Ishikawa (cell line): ENCODE results near the gene XRCC4.

Experiments
- CEBPB ChIP-seq: IDR thresholded peaks from 2 replicates; pipeline ENCODE4 v1.6.1; 2012
- CREB1 ChIP-seq: IDR thresholded peaks from 2 replicates; pipeline ENCODE4 v1.6.1; 2012; ENCODE audit warnings: low read depth
- EGR1 ChIP-seq: IDR thresholded peaks from 2 replicates; pipeline ENCODE4 v1.6.1; 2012
- EP300 ChIP-seq: IDR thresholded peaks from 2 replicates; pipeline ENCODE4 v1.6.1; 2012; ENCODE audit warnings: borderline replicate concordance
- FOXM1 ChIP-seq: IDR thresholded peaks from 2 replicates; pipeline ENCODE4 v1.6.1; 2012; ENCODE audit warnings: low read depth, borderline replicate concordance
- MAX ChIP-seq: IDR thresholded peaks from 2 replicates; pipeline ENCODE4 v1.6.1; 2012
- NFIC ChIP-seq: IDR thresholded peaks from 2 replicates; pipeline ENCODE4 v1.6.1; 2012
- RAD21 ChIP-seq: IDR thresholded peaks from 2 replicates; pipeline ENCODE4 v1.6.1; 2012; ENCODE audit warnings: low read depth
- REST ChIP-seq: IDR thresholded peaks from 2 replicates; pipeline ENCODE4 v1.6.1; 2012; ENCODE audit warnings: low read depth, mild to moderate bottlenecking
- TAF1 ChIP-seq: IDR thresholded peaks from 2 replicates; pipeline ENCODE4 v1.6.1; 2012; ENCODE audit warnings: low read depth, mild to moderate bottlenecking
- TCF12 ChIP-seq: IDR thresholded peaks from 2 replicates; pipeline ENCODE4 v1.6.1; 2012; ENCODE audit warnings: low read depth
- TEAD4 ChIP-seq: IDR thresholded peaks from 2 replicates; pipeline ENCODE4 v1.6.1; 2012
- YY1 ChIP-seq: IDR thresholded peaks from 2 replicates; pipeline ENCODE4 v1.6.1; 2012; ENCODE audit warnings: low read depth
- ZBTB7A ChIP-seq: IDR thresholded peaks from 2 replicates; pipeline ENCODE4 v1.6.1; 2012; ENCODE audit warnings: low read depth
- TF ChIP-seq, protein P1 (sequence below): IDR thresholded peaks from 2 replicates; pipeline ENCODE4 v1.6.1; 2012

Gene XRCC4

DNA sequence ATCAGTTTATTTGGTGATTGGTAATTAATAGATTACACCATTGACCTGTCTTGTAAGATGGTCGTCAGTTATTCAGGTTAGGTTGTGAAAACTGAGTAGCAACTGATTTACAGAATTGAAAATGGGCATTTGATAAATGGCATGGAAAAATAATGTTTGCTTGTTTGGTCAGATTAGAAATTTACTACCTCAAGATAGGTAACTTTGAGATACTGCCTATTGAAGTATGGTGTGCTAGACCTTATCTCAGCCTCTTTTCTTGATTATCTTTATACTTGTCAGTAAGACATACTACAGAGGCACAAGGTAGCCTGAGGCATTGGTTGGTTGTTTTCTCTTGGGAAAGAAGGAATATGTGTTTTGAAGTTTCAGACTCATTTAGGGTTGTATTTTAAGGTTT lies 174.5 kb downstream of the XRCC4 start:
- no peak for TF ChIP-seq EP300
- TF ChIP-seq, protein P1, sequence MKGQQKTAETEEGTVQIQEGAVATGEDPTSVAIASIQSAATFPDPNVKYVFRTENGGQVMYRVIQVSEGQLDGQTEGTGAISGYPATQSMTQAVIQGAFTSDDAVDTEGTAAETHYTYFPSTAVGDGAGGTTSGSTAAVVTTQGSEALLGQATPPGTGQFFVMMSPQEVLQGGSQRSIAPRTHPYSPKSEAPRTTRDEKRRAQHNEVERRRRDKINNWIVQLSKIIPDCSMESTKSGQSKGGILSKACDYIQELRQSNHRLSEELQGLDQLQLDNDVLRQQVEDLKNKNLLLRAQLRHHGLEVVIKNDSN, result no peak
- no peak for TF ChIP-seq MAX
- TF ChIP-seq EGR1, result no peak
- TF ChIP-seq NFIC, result no peak
- no peak for TF ChIP-seq TEAD4
- no peak for TF ChIP-seq ZBTB7A
- TF ChIP-seq YY1, result no peak
- no peak for TF ChIP-seq REST
- TF ChIP-seq CEBPB, result no peak
- no peak for TF ChIP-seq TCF12
- TF ChIP-seq RAD21, result no peak
- no peak for TF ChIP-seq CREB1

DNA sequence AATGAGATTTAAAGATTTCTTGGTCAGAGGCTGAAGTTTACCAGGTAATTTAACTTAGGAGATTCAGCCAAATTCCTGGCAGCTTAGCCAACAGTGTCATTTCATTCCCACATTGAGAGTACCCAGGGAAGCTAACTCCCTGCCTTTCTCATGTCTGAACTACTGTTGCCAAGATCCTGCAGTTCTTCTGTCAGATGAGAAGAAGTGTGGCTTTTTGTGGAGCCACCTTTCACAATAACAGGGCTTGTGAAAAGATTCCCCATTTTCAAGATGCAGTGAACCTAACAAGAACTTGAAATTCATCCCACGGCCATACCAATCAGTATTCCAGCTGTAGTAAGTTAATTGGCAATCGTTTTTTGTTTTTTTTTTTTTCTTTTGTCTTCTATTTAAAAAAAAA lies 176.4 kb downstream of the XRCC4 start:
- TF ChIP-seq YY1 (no peak), CEBPB (no peak), RAD21 (no peak), REST (no peak), MAX (no peak), EP300 (no peak), TAF1 (no peak)

- TF ChIP-seq REST (no peak), RAD21 (no peak), TCF12 (no peak), MAX (no peak), YY1 (no peak), EGR1 (no peak), ZBTB7A (no peak), EP300 (no peak), TEAD4 (no peak), FOXM1 (no peak), CEBPB (no peak)
Observed at GRCh38 chr5:83255268-83255667, 177.9 kb downstream of the XRCC4 start.

DNA sequence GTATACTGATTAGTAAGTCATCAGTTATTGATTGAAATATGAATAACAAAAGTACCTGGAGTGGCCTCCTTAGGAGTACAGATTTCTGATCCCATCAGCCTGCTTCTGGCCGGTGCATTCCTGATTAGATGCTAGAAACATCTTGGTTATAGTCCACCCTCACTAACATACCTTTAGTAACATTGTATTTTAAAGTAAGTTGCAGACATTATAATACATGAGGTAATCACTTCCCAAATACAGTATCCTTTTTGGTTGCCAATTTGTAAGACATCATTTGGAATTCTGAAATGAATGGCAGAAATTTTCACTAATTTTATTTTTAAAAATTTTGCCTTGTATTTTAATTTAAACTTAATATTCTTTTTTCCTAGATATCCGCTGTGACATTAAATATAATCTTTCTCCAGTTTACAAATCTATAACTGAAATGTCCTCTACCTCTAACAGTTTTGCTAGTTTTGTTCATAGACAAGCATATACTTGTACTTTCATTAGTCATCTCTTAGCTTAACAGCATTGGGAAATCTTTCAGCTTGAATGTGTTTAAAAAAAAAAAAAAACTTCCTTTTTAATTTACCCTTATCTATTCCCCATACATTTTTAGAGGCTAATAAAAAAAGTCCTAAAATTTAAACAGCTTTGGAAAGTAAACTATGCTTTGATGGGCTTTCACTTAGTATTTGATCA lies 178.9 kb downstream of the XRCC4 start:
- no peak for TF ChIP-seq CREB1

DNA sequence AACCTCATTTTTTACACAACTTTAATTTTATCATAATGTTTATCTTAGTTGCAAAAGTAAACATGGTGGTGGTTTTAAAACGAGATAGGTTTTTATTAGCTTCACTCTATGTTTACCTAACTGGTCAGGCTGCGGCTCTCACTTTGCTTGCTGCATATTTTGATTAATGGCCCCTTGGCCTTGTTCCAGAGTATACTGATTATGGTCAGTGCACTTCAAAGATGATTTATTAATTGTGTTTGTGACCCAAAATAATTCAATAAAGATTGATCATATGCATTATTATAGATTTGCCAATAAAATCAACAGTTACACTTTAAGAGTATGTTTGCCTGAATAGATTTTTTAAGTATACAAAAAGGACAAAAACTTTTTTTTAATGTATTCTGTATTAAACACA lies 188.0 kb downstream of the XRCC4 start:
- peak; percentile 36; the same call in 1 of the 2 replicates for TF ChIP-seq NFIC
- no peak for TF ChIP-seq REST
